WTC11 (cell line): Measurements from ENCODE around the gene TET1. TPM values are rescaled to one million over a fixed set of nuclear protein-coding genes. Genes with fewer than 3 reads are reported as not detected.

Experiments
- ATAC-seq: fragments of 200-7000 bp; cut with Tn5 transposase; 2 replicates; pipeline ENCODE4 v1.10.0; 2021; ENCODE audit warnings: mild to moderate bottlenecking, moderate library complexity
- CTCF ChIA-PET: fragments of 300-600 bp; sonication (Branson Sonifier 250); formaldehyde crosslinking; loops from one replicate; lab custom pipeline; 2021; ENCODE audit warnings: antibody characterized with exemption; lab: Charles Lee
- POLR2A ChIA-PET: fragments of 350-600 bp; sonication (Branson Sonifier 250); formaldehyde crosslinking; loops from one replicate; lab custom pipeline; 2021; ENCODE audit warnings: antibody characterized with exemption; lab: Charles Lee
- DNase-seq: peaks from one replicate; pipeline ENCODE4 v3.0.0; 2021; ENCODE audit warnings: low spot score
- H3K27ac Mint-ChIP-seq: 2 replicates; pipeline ENCODE4 v1.8.0; 2021; ENCODE audit warnings: mixed read lengths
- H3K27me3 Mint-ChIP-seq: 2 replicates; pipeline ENCODE4 v1.8.0; 2021; ENCODE audit warnings: low read depth, mild to moderate bottlenecking, moderate library complexity, mixed read lengths
- H3K36me3 Mint-ChIP-seq: 2 replicates; pipeline ENCODE4 v1.8.0; 2021; ENCODE audit warnings: mixed read lengths
- H3K4me1 Mint-ChIP-seq: 2 replicates; pipeline ENCODE4 v1.8.0; 2022; ENCODE audit warnings: mixed read lengths
- H3K4me3 Mint-ChIP-seq: 2 replicates; pipeline ENCODE4 v1.8.0; 2021; ENCODE audit warnings: mild to moderate bottlenecking, moderate library complexity, mixed read lengths
- H3K9me3 Mint-ChIP-seq: 2 replicates; pipeline ENCODE4 v1.8.0; 2021; ENCODE audit warnings: mixed read lengths
- CREB1 ChIP-seq: sonication (generic); formaldehyde crosslinking; IDR thresholded peaks from 2 replicates; pipeline ENCODE4 v1.8.0; 2023; ENCODE audit warnings: mild to moderate bottlenecking, missing genetic modification reagents
- ELF4 ChIP-seq: sonication (generic); formaldehyde crosslinking; IDR thresholded peaks from 2 replicates; pipeline ENCODE4 v1.8.1; 2022; ENCODE audit warnings: low read depth, mild to moderate bottlenecking, moderate library complexity, missing genetic modification reagents
- ETV6 ChIP-seq: sonication (generic); formaldehyde crosslinking; IDR thresholded peaks from 2 replicates; pipeline ENCODE4 v1.8.1; 2022; ENCODE audit warnings: mild to moderate bottlenecking, missing genetic modification reagents
- GTF2I ChIP-seq: fragments of 250-450 bp; sonication (Bioruptor Pico); conservative IDR thresholded peaks from 2 replicates; pipeline ENCODE4 v1.4.0; 2021; ENCODE audit warnings: mild to moderate bottlenecking
- RORB ChIP-seq: fragments of 250-450 bp; sonication (Bioruptor Pico); IDR thresholded peaks from 2 replicates; pipeline ENCODE4 v1.9.0; 2021; ENCODE audit warnings: mild to moderate bottlenecking
- TEAD4 ChIP-seq: sonication (generic); formaldehyde crosslinking; IDR thresholded peaks from 2 replicates; pipeline ENCODE4 v1.8.0; 2022; ENCODE audit warnings: mild to moderate bottlenecking, missing genetic modification reagents
- ZNF416 ChIP-seq: fragments of 250-450 bp; sonication (Bioruptor Pico); IDR thresholded peaks from 2 replicates; pipeline ENCODE4 v1.9.0; 2021; ENCODE audit warnings: mild to moderate bottlenecking, inconsistent platforms
- total RNA-seq: library from RNA; stranded (reverse); gene quantifications from 3 replicates; pipeline ENCODE4 v1.2.3, GENCODE V29; 2021
- TF ChIP-seq, protein P1 (sequence below): sonication (generic); formaldehyde crosslinking; IDR thresholded peaks from 2 replicates; pipeline ENCODE4 v1.8.1; 2023; ENCODE audit warnings: mild to moderate bottlenecking, moderate library complexity, missing genetic modification reagents
- TF ChIP-seq, protein P2 (sequence below): fragments of 250-450 bp; sonication (Bioruptor Pico); IDR thresholded peaks from 2 replicates; pipeline ENCODE4 v1.9.0; 2021; ENCODE audit warnings: moderate library complexity, mild to moderate bottlenecking, inconsistent platforms, borderline replicate concordance
- TF ChIP-seq, protein P3 (sequence below): fragments of 250-450 bp; sonication (Bioruptor Pico); conservative IDR thresholded peaks from 2 replicates; pipeline ENCODE4 v1.9.0; 2021; ENCODE audit warnings: mild to moderate bottlenecking
- TF ChIP-seq, protein P4 (sequence below): sonication (generic); formaldehyde crosslinking; IDR thresholded peaks from 2 replicates; pipeline ENCODE4 v1.8.0; 2022; ENCODE audit warnings: mild to moderate bottlenecking, missing genetic modification reagents
- TF ChIP-seq, protein P5 (sequence below): sonication (generic); formaldehyde crosslinking; IDR thresholded peaks from 2 replicates; pipeline ENCODE4 v1.8.1; 2022; ENCODE audit warnings: mild to moderate bottlenecking, moderate library complexity, missing genetic modification reagents
- TF ChIP-seq, protein P6 (sequence below): sonication (generic); formaldehyde crosslinking; conservative IDR thresholded peaks from 2 replicates; pipeline ENCODE4 v1.8.1; 2022; ENCODE audit warnings: mild to moderate bottlenecking, missing genetic modification reagents
- TF ChIP-seq, protein P7 (sequence below): sonication (generic); formaldehyde crosslinking; IDR thresholded peaks from 2 replicates; pipeline ENCODE4 v1.8.0; 2022; ENCODE audit warnings: mild to moderate bottlenecking, missing genetic modification reagents

TET1 gene
- total RNA-seq, 1 experiment from 2014 or later = 71.4 TPM

DNA sequence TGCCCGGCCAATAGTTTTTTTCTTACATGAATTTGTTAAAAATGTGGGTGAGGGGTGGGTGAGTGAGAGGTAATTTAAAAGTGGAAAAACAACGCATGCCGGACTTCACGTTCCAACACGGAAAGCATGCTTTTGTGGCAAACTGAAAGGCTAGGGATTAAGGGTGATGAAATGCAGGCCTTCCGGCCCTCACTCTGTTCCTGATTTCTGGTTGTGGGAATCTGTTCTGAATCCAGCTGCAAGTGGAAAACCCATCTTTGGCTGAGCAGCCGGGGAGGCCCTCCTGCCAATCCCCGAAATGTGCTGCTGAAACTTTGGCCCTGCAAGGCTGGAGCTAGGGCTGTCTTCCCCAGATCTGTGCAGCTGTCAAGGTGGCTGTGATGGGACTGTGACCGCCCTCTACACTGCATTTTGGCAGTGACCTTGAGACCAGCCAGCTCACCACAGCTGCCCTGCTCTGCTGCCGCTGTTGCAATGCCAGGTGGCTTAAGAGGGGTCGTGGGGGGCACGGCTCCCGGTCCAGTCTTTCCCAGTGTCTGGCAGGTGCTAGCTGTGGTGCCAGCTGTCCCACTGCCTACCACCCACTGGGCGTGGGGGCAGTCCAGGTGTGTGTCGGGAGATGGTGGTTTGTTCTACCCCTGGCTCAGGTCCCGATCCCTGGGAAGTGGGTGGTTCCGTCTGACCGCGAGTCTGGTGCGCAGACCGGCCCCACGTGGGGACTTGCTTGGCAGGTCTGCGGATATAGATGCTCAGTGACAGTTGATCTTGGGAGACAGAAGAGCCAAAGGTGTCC, 39.0 kb downstream of the TET1 start (continued):
- TF ChIP-seq, protein P1, sequence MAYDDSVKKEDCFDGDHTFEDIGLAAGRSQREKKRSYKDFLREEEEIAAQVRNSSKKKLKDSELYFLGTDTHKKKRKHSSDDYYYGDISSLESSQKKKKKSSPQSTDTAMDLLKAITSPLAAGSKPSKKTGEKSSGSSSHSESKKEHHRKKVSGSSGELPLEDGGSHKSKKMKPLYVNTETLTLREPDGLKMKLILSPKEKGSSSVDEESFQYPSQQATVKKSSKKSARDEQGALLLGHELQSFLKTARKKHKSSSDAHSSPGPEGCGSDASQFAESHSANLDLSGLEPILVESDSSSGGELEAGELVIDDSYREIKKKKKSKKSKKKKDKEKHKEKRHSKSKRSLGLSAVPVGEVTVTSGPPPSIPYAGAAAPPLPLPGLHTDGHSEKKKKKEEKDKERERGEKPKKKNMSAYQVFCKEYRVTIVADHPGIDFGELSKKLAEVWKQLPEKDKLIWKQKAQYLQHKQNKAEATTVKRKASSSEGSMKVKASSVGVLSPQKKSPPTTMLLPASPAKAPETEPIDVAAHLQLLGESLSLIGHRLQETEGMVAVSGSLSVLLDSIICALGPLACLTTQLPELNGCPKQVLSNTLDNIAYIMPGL = no peak
- TF ChIP-seq GTF2I (CRISPR knock-in tag) (no peak), TEAD4 (no peak), ZNF416 (CRISPR knock-in tag) (no peak), RORB (CRISPR knock-in tag) (no peak), CREB1 (CRISPR knock-in tag) (no peak), ELF4 (no peak)
- TF ChIP-seq, protein P2, sequence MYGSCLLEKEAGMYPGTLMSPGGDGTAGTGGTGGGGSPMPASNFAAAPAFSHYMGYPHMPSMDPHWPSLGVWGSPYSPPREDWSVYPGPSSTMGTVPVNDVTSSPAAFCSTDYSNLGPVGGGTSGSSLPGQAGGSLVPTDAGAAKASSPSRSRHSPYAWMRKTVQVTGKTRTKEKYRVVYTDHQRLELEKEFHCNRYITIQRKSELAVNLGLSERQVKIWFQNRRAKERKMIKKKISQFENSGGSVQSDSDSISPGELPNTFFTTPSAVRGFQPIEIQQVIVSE (CRISPR knock-in tag) = no peak
- TF ChIP-seq, protein P3, sequence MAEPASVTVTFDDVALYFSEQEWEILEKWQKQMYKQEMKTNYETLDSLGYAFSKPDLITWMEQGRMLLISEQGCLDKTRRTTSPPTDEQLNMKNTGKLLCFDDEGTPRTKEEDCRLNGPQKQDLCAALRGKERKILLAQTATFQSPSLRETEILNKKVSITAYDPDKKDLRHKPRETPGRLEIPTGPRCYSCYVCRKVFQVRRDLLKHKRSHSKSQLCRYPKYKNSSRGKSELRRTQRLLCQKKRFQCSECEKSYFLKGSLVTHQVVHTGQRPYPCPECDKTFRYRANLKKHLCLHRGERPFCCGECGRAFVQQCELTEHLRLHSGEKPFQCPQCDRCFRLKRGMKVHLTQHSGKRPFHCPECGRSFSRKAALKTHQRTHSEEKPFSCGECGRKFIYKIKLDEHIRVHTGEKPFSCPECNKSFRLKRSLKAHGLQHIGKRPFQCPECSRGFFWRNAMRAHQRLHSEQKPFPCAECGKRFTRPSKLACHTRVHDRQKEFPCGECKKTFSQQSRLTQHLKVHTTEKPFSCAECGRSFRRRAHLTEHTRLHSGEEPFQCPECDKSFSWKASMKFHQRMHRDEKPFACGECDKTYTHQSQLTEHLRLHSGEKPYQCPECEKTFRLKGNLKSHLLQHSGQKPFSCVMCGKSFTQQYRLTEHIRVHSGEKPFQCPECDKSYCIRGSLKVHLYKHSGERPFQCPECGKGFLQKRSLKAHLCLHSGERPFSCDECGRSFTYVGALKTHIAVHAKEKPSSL = no peak
- TF ChIP-seq, protein P4, sequence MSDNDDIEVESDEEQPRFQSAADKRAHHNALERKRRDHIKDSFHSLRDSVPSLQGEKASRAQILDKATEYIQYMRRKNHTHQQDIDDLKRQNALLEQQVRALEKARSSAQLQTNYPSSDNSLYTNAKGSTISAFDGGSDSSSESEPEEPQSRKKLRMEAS (CRISPR knock-in tag) = 0 out of 2 replicates have a peak, but pooled peaks have one; percentile 9
- TF ChIP-seq, protein P5, sequence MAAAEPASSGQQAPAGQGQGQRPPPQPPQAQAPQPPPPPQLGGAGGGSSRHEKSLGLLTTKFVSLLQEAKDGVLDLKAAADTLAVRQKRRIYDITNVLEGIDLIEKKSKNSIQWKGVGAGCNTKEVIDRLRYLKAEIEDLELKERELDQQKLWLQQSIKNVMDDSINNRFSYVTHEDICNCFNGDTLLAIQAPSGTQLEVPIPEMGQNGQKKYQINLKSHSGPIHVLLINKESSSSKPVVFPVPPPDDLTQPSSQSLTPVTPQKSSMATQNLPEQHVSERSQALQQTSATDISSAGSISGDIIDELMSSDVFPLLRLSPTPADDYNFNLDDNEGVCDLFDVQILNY = no peak
- TF ChIP-seq, protein P6, sequence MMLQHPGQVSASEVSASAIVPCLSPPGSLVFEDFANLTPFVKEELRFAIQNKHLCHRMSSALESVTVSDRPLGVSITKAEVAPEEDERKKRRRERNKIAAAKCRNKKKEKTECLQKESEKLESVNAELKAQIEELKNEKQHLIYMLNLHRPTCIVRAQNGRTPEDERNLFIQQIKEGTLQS (CRISPR knock-in tag) = no peak
- TF ChIP-seq, protein P7, sequence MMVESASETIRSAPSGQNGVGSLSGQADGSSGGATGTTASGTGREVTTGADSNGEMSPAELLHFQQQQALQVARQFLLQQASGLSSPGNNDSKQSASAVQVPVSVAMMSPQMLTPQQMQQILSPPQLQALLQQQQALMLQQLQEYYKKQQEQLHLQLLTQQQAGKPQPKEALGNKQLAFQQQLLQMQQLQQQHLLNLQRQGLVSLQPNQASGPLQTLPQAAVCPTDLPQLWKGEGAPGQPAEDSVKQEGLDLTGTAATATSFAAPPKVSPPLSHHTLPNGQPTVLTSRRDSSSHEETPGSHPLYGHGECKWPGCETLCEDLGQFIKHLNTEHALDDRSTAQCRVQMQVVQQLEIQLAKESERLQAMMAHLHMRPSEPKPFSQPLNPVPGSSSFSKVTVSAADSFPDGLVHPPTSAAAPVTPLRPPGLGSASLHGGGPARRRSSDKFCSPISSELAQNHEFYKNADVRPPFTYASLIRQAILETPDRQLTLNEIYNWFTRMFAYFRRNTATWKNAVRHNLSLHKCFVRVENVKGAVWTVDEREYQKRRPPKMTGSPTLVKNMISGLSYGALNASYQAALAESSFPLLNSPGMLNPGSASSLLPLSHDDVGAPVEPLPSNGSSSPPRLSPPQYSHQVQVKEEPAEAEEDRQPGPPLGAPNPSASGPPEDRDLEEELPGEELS (CRISPR knock-in tag) = no peak

DNA sequence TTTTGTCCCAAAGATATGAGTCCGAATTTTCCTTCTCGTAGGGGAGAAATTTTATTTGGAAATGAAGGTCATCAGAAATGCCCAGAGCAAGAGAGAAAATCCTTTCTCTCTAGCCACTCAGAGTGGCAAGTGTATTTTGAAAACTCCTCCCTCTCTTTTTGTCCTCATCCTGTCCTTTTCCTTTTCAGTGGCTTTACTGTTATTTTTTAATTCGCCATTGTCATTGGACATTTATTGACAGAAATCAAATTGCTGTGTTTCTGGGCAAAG, 39.6 kb downstream of the TET1 start:
- ATAC-seq = no peak
- H3K27ac Mint-ChIP-seq = peak overlapping the region; percentile 98
- peak overlapping the region; percentile 67 for H3K4me3 Mint-ChIP-seq
- CTCF ChIA-PET = interaction anchor here (1.1 to 2.7 kb wide), 2 partner anchors 40 to 49 kb away, joined by 6 to 16 read pairs; partner anchors contain the start of gene TET1
- peaks cover 19% of the 10 kb centered on the region for H3K36me3 Mint-ChIP-seq
- POLR2A ChIA-PET = interaction anchor here (1.1 to 3.9 kb wide), 2 partner anchors 11 to 38 kb away, joined by 4 to 61 read pairs; partner anchors contain the start of gene TET1
- H3K27me3 Mint-ChIP-seq = no peaks in the 10 kb centered on the region
- no peak for TF ChIP-seq ETV6
- TF ChIP-seq, all 79 proteins: peak for 0
- no peaks in the 10 kb centered on the region for H3K9me3 Mint-ChIP-seq
- H3K4me1 Mint-ChIP-seq = peaks cover 74% of the 10 kb centered on the region
- no peak for DNase-seq
